ENCODE measurements around the gene MAD1L1. TPM values are rescaled to one million over a fixed set of nuclear protein-coding genes. Genes with fewer than 3 reads are reported as not detected.

Gene MAD1L1
- total RNA-seq, 1 experiment from 2014 or later = 43.8 TPM

DNA sequence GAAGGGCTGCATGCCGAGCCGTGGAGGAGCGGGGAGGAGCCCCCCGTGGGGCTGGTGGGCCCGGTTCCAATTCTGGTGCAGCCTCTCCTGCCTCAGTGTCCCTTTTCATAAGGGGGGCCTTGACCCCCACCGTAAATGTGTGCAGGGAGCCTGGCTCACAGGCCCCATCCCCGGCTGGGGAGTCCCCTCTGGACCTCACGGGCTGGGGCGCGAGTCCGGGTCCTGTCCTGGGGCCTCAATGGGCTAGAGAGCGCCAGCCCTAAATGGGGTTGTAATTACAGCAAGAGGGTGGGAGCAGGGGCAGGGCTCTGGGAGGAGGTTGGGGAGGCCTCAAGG is 359.7 kb downstream of the MAD1L1 start:
- DNase-seq (ENCODE audit: low spot score) (no peak), ATAC-seq (no peak)
- peaks cover 20% of the 10 kb centered on the region for H3K9me3 Mint-ChIP-seq
- no peak for TF ChIP-seq ETV6 (CRISPR knock-in tag; IDR thresholded peaks at IDR 0.05)
- peaks cover 13% of the 10 kb centered on the region for H3K4me1 Mint-ChIP-seq
- CTCF ChIA-PET = interaction anchor here (0.6 kb wide), 1 partner anchor 475 kb away, joined by 3 read pairs; no protein-coding TSS in a partner anchor
- POLR2A ChIA-PET = no interaction called here
- H3K27ac Mint-ChIP-seq = no peak overlapping the region
- peaks cover 9% of the 10 kb centered on the region; the same call in 1 of the 2 replicates for H3K36me3 Mint-ChIP-seq
- H3K27me3 Mint-ChIP-seq (ENCODE audit: low read depth) = no peaks in the 10 kb centered on the region
- H3K4me3 Mint-ChIP-seq = no peak overlapping the region

DNA sequence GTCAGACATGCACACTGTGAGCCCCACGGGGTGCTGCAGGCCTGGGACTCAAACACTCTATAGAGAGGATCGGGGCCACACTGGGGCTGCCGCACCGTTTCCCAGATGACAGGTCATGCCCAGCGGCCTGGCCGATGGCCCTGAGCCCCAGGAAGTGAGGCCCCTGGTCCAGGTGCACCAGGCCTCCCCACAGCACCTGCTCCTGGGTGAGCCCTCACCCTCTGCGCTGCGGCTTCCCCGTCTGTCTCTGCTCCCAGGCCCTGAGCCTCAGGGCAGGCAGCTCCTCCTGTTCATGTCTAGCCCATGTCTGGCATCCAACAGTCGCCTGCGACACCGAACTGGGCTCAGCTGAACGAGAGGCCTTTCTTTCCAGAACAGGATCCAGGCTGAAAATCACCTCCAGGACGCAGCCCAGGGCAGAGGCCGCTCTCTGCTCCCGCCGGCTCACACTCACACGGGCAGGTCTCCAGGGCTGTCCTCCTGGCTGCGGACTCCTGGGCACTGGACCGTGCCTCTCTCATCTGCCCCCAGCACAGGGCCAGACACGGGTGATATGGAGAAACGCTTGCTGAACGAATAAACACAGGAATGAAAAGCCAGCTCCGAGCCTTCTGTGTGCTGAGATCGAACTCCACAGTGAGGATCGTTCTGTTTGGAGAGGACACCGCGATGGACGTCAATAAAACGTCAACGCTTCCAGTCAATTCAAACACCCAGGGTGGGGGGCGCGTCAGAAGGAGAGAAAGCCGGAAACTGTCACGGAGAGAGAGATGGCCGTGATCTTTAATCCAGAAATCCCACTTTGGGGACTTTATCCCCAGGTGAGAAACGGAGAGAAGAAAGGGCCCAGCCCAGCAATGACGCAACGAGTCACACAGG is 360.3 kb downstream of the MAD1L1 start:
- ChIA-PET CTCF (no interaction called here), POLR2A (no interaction called here)
- DNase-seq (ENCODE audit: low spot score) (no peak), ATAC-seq (no peak)
- Mint-ChIP-seq H3K27me3 (ENCODE audit: low read depth) (no peaks in the 10 kb centered on the region), H3K27ac (peak overlapping the region; percentile 87), H3K4me1 (peaks cover 13% of the 10 kb centered on the region), H3K9me3 (peaks cover 15% of the 10 kb centered on the region), H3K4me3 (no peak overlapping the region), H3K36me3 (peaks cover 6% of the 10 kb centered on the region; the same call in 1 of the 2 replicates)
- no peak for TF ChIP-seq JAZF1 (CRISPR knock-in tag; IDR thresholded peaks at IDR 0.05)

DNA sequence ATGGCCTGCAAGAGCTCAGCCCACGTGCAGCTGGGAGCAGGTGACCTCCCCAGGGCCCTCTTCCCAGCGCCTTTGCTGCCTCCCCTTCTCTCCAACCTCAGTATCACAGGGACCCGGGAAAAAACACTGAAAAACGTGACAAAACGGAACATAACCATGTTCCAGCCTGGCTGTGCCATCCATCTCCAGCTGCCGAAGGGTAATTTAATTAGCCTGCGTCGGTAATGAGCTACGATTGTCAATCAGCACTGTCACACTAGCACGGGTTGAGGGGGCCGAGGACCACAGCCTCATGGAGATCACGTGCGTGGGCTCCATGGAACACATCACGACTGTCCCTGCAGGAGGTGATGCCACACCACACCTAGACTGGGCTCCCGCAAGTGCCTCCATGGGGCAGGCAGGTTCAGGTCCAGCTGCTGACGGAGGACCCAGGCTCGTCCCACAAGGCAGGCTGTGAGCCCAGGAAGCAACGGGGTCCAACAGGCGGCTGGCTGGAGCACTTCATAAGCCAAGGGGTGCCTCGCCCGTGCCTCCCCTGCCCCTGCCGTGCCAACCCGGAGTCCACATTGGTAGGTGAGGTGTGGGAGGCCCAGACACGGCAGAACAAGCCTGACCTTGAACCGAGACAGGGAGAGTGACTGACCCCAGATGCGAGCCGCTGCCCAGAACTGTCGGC is 363.2 kb downstream of the MAD1L1 start:
- DNase-seq (ENCODE audit: low spot score) (no peak), ATAC-seq (no peak)
- Mint-ChIP-seq H3K9me3 (peaks cover 15% of the 10 kb centered on the region), H3K27me3 (ENCODE audit: low read depth) (no peaks in the 10 kb centered on the region), H3K4me3 (no peak overlapping the region), H3K36me3 (peaks cover 6% of the 10 kb centered on the region; the same call in 1 of the 2 replicates), H3K27ac (0 out of 2 replicates have a peak overlapping the region, but pooled peaks have one; percentile 65), H3K4me1 (peaks cover 4% of the 10 kb centered on the region)
- TF ChIP-seq, protein P1, sequence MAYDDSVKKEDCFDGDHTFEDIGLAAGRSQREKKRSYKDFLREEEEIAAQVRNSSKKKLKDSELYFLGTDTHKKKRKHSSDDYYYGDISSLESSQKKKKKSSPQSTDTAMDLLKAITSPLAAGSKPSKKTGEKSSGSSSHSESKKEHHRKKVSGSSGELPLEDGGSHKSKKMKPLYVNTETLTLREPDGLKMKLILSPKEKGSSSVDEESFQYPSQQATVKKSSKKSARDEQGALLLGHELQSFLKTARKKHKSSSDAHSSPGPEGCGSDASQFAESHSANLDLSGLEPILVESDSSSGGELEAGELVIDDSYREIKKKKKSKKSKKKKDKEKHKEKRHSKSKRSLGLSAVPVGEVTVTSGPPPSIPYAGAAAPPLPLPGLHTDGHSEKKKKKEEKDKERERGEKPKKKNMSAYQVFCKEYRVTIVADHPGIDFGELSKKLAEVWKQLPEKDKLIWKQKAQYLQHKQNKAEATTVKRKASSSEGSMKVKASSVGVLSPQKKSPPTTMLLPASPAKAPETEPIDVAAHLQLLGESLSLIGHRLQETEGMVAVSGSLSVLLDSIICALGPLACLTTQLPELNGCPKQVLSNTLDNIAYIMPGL (CRISPR knock-in tag; IDR thresholded peaks at IDR 0.05) = no peak
- TF ChIP-seq, protein P2, sequence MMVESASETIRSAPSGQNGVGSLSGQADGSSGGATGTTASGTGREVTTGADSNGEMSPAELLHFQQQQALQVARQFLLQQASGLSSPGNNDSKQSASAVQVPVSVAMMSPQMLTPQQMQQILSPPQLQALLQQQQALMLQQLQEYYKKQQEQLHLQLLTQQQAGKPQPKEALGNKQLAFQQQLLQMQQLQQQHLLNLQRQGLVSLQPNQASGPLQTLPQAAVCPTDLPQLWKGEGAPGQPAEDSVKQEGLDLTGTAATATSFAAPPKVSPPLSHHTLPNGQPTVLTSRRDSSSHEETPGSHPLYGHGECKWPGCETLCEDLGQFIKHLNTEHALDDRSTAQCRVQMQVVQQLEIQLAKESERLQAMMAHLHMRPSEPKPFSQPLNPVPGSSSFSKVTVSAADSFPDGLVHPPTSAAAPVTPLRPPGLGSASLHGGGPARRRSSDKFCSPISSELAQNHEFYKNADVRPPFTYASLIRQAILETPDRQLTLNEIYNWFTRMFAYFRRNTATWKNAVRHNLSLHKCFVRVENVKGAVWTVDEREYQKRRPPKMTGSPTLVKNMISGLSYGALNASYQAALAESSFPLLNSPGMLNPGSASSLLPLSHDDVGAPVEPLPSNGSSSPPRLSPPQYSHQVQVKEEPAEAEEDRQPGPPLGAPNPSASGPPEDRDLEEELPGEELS (CRISPR knock-in tag; IDR thresholded peaks at IDR 0.05) = no peak
- TF ChIP-seq MXD4 (CRISPR knock-in tag; IDR thresholded peaks at IDR 0.05; ENCODE audit: borderline replicate concordance) = no peak
- TF ChIP-seq CBFB (CRISPR knock-in tag; IDR thresholded peaks at IDR 0.05; ENCODE audit: low read depth) = no peak
- TF ChIP-seq, protein P3, sequence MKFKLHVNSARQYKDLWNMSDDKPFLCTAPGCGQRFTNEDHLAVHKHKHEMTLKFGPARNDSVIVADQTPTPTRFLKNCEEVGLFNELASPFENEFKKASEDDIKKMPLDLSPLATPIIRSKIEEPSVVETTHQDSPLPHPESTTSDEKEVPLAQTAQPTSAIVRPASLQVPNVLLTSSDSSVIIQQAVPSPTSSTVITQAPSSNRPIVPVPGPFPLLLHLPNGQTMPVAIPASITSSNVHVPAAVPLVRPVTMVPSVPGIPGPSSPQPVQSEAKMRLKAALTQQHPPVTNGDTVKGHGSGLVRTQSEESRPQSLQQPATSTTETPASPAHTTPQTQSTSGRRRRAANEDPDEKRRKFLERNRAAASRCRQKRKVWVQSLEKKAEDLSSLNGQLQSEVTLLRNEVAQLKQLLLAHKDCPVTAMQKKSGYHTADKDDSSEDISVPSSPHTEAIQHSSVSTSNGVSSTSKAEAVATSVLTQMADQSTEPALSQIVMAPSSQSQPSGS (CRISPR knock-in tag; IDR thresholded peaks at IDR 0.05; ENCODE audit: borderline replicate concordance, low read depth) = no peak
- no peak for TF ChIP-seq ZBTB21 (CRISPR knock-in tag; IDR thresholded peaks at IDR 0.05; ENCODE audit: borderline replicate concordance)
- no peak for TF ChIP-seq PRRX2 (CRISPR knock-in tag; IDR thresholded peaks at IDR 0.05)
- ChIA-PET POLR2A (no interaction called here), CTCF (interaction anchor here (1.7 kb wide), 1 partner anchor 14 kb away, joined by 7 read pairs; no protein-coding TSS in a partner anchor)

DNA sequence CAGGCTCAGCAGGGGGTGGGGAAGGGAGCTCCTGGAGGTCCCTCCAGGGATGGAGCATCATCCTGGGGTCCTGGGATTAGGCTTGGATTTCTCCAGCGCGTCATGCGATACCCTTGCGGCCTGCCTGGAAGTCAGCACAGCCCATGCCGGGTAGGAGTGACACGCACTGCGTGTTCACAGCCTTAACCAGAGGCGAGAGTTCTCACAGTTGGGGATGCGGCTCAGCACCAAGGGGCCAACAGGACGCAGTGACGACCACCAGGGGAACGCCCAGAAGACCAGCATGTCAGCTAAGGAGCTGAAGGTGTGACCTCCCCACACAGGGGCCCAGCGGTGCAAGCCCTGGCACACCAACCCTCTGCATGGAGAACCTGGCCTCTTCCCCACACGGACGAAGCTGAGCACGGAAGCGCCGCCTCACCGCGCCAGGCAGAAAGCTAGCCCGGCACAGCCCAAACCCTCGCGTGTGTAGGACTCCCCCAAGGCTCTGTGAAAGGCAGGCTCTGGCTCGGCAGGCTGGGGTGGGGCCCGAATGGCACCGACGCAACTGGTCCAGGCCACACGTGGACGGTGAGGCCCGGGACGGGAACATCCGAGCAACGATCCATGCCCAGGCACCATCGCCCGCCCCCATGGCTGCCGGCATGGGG is 364.1 kb downstream of the MAD1L1 start:
- no peaks in the 10 kb centered on the region for H3K27me3 Mint-ChIP-seq (ENCODE audit: low read depth)
- no peak overlapping the region for H3K4me3 Mint-ChIP-seq
- no peak for ATAC-seq
- ChIA-PET CTCF (interaction anchor here (1.7 kb wide), 1 partner anchor 15 kb away, joined by 7 read pairs; no protein-coding TSS in a partner anchor), POLR2A (no interaction called here)
- H3K36me3 Mint-ChIP-seq = peaks cover 6% of the 10 kb centered on the region; the same call in 1 of the 2 replicates
- peaks cover 12% of the 10 kb centered on the region for H3K4me1 Mint-ChIP-seq
- no peak for DNase-seq (ENCODE audit: low spot score)
- H3K27ac Mint-ChIP-seq = no peak overlapping the region
- H3K9me3 Mint-ChIP-seq = peaks cover 15% of the 10 kb centered on the region
- TF ChIP-seq GRHL2 (CRISPR knock-in tag; IDR thresholded peaks at IDR 0.05; ENCODE audit: insufficient replicate concordance, severe bottlenecking) (no peak), RORB (CRISPR knock-in tag; IDR thresholded peaks at IDR 0.05) (no peak)
- TF ChIP-seq, protein P4, sequence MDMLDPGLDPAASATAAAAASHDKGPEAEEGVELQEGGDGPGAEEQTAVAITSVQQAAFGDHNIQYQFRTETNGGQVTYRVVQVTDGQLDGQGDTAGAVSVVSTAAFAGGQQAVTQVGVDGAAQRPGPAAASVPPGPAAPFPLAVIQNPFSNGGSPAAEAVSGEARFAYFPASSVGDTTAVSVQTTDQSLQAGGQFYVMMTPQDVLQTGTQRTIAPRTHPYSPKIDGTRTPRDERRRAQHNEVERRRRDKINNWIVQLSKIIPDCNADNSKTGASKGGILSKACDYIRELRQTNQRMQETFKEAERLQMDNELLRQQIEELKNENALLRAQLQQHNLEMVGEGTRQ (CRISPR knock-in tag; IDR thresholded peaks at IDR 0.05) = no peak
- TF ChIP-seq, protein P5, sequence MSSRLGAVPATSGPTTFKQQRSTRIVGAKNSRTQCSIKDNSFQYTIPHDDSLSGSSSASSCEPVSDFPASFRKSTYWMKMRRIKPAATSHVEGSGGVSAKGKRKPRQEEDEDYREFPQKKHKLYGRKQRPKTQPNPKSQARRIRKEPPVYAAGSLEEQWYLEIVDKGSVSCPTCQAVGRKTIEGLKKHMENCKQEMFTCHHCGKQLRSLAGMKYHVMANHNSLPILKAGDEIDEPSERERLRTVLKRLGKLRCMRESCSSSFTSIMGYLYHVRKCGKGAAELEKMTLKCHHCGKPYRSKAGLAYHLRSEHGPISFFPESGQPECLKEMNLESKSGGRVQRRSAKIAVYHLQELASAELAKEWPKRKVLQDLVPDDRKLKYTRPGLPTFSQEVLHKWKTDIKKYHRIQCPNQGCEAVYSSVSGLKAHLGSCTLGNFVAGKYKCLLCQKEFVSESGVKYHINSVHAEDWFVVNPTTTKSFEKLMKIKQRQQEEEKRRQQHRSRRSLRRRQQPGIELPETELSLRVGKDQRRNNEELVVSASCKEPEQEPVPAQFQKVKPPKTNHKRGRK (CRISPR knock-in tag; IDR thresholded peaks at IDR 0.05; ENCODE audit: borderline replicate concordance) = no peak
- TF ChIP-seq, protein P6, sequence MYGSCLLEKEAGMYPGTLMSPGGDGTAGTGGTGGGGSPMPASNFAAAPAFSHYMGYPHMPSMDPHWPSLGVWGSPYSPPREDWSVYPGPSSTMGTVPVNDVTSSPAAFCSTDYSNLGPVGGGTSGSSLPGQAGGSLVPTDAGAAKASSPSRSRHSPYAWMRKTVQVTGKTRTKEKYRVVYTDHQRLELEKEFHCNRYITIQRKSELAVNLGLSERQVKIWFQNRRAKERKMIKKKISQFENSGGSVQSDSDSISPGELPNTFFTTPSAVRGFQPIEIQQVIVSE (CRISPR knock-in tag; IDR thresholded peaks at IDR 0.05; ENCODE audit: borderline replicate concordance) = no peak
- TF ChIP-seq, protein P7, sequence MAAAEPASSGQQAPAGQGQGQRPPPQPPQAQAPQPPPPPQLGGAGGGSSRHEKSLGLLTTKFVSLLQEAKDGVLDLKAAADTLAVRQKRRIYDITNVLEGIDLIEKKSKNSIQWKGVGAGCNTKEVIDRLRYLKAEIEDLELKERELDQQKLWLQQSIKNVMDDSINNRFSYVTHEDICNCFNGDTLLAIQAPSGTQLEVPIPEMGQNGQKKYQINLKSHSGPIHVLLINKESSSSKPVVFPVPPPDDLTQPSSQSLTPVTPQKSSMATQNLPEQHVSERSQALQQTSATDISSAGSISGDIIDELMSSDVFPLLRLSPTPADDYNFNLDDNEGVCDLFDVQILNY (CRISPR knock-in tag; IDR thresholded peaks at IDR 0.05) = no peak
